H1 (cell line): ENCODE data around the gene GALNT18. TPM values are rescaled to one million over a fixed set of nuclear protein-coding genes. Genes with fewer than 3 reads are reported as not detected.

ENCODE experiments used
- BCL11A ChIP-seq, 2 experiments: IDR thresholded peaks; one replicate each; pipeline ENCODE4 v1.6.1; 2011; ENCODE audit warnings: low read depth in 2 of 2, low read length in 2 of 2, mild to moderate bottlenecking in 2 of 2
- CBX8 ChIP-seq: fragments of 300-800, 300-1000 bp; sonication (generic); IDR thresholded peaks from 2 replicates; pipeline ENCODE4 v1.7.1; 2016; ENCODE audit warnings: low read depth, low read length, borderline replicate concordance
- CEBPB ChIP-seq: IDR thresholded peaks from 2 replicates; pipeline ENCODE4 v1.6.1; 2012; ENCODE audit warnings: low read depth, low read length
- GABPA ChIP-seq: IDR thresholded peaks from 2 replicates; pipeline ENCODE4 v1.6.1; 2011; ENCODE audit warnings: mild to moderate bottlenecking, low read length, moderate library complexity, borderline replicate concordance; ENCODE audit not compliant: insufficient read depth
- MAFK ChIP-seq: IDR thresholded peaks from 2 replicates; pipeline ENCODE4 v1.6.1; 2012; ENCODE audit warnings: low read depth, mild to moderate bottlenecking, improper control_type of control experiment, low read length
- PHF8 ChIP-seq: fragments of 200-600 bp; sonication (generic); conservative IDR thresholded peaks from 2 replicates; pipeline ENCODE4 v1.7.1; 2012; ENCODE audit warnings: low read depth, mild to moderate bottlenecking, inconsistent platforms, low read length, moderate library complexity
- POU5F1 ChIP-seq: IDR thresholded peaks from 2 replicates; pipeline ENCODE4 v1.6.1; 2011; ENCODE audit warnings: low read depth, mild to moderate bottlenecking, low read length, moderate library complexity
- polyA plus RNA-seq, 7 experiments: library from polyadenylated mRNA; depleted of rRNA in 3 of 7; stranded (reverse) in 5 of 7; unstranded in 2 of 7; fragments of >200 nt in 5 of 7; fragments of 200-250 nt in 2 of 7; gene quantifications; 1 replicate in 5 of 7; 2 replicates in 1 of 7; 4 replicates in 1 of 7; pipeline versions ENCODE4 v1.2.1 to v1.2.3, GENCODE V29; 2011 to 2013; ENCODE audit warnings: missing spikeins in 2 of 7, mixed read lengths in 2 of 7
- total RNA-seq: library from RNA; stranded (reverse); fragmentation: NEBNext Ultra II Directional; extraction: Animal tissue kit (Norgen Biotek cat#: 25700); gene quantifications from 2 replicates; pipeline ENCODE4 v1.2.1, GENCODE V29; 2021

GALNT18 gene
- total and polyA plus RNA-seq, 2 of the 8 experiments (the other 6 are each of a cell fraction or from before 2014, with no cell fraction given) = 6.0 to 9.4 TPM

DNA sequence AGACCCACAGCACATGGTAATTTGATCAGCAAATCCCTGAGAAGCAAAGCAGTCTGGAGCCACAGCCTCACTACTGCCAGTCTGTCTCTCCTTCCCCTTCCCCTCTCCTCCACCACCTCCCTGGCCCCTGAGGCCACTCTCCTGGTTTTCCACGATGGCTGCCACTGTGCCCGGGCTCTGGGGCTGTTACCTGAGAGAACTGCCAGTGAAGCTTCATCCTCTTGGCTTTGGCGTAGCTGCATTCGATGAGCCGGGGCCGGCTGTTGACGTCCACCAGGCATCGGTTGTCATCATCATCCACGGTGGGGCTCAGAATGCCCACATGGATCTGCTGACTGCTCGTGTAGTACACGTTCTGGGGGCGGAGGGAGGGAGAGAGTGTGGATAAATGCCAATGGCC lies 329.0 kb downstream of the GALNT18 start (continued):
- TF ChIP-seq POU5F1 (no peak), PHF8 (no peak), CBX8 (no peak), GABPA (no peak), CEBPB (no peak), MAFK (no peak), BCL11A (IDR thresholded peaks at IDR 0.05; ENCODE audit: low read depth in 2 of 2, low read length in 2 of 2) (no peak)
